Activated naive CD4-positive, alpha-beta T cell treated with anti-CD3 and anti-CD28 coated beads for 36 hours (primary cell): Measurements from ENCODE around the gene CCDC146. TPM values are rescaled to one million over a fixed set of nuclear protein-coding genes. Genes with fewer than 3 reads are reported as not detected.

Source experiments
- CTCF ChIA-PET: fragments of 350-600 bp; sonication (Branson Sonifier 250); formaldehyde crosslinking; loops from one replicate; lab custom pipeline; 2021; ENCODE audit warnings: antibody characterized with exemption; lab: Charles Lee
- DNase-seq: peaks from one replicate; pipeline ENCODE4 v3.0.0-alpha.2; 2020
- H3K27ac Mint-ChIP-seq: one replicate; pipeline ENCODE4 v1.8.0; 2021; ENCODE audit warnings: mild to moderate bottlenecking, mixed read lengths
- H3K27me3 Mint-ChIP-seq: one replicate; pipeline ENCODE4 v1.8.0; 2021; ENCODE audit warnings: low read depth, mixed read lengths
- H3K36me3 Mint-ChIP-seq: one replicate; pipeline ENCODE4 v1.8.0; 2021; ENCODE audit warnings: low read depth, mixed read lengths
- H3K4me1 Mint-ChIP-seq: one replicate; pipeline ENCODE4 v1.8.0; 2021; ENCODE audit warnings: low read depth, mixed read lengths
- H3K4me3 Mint-ChIP-seq: one replicate; pipeline ENCODE4 v1.8.0; 2021; ENCODE audit warnings: mild to moderate bottlenecking, moderate library complexity, mixed read lengths
- H3K9me3 Mint-ChIP-seq: one replicate; pipeline ENCODE4 v1.8.0; 2021; ENCODE audit warnings: mixed read lengths
- intact Hi-C: fragments of 100-400 bp; cut with micrococcal nuclease; formaldehyde crosslinking; loops from one replicate; pipeline ENCODE4 v1.15.1; 2023
- total RNA-seq, 2 experiments: library from RNA; stranded (reverse); gene quantifications; one replicate each; pipeline ENCODE4 v1.2.3, GENCODE V29; 2021

The CCDC146 gene
- total RNA-seq, 2 experiments from 2014 or later: 0.31 to 0.49 TPM

- Mint-ChIP-seq H3K9me3 (no peaks in the 10 kb centered on the region), H3K4me3 (no peak overlapping the region), H3K4me1 (peaks cover 5% of the 10 kb centered on the region), H3K27me3 (no peaks in the 10 kb centered on the region), H3K27ac (no peak overlapping the region), H3K36me3 (peaks cover 35% of the 10 kb centered on the region)
- CTCF ChIA-PET: interaction anchor here (1.2 kb wide), 1 partner anchor 18 kb away, joined by 3 read pairs; no protein-coding TSS in a partner anchor
- no peak for DNase-seq
- intact Hi-C loops: no loop called here
Measured at GRCh38 chr7:77313876-77314480, 191.6 kb downstream of the CCDC146 start.

DNA sequence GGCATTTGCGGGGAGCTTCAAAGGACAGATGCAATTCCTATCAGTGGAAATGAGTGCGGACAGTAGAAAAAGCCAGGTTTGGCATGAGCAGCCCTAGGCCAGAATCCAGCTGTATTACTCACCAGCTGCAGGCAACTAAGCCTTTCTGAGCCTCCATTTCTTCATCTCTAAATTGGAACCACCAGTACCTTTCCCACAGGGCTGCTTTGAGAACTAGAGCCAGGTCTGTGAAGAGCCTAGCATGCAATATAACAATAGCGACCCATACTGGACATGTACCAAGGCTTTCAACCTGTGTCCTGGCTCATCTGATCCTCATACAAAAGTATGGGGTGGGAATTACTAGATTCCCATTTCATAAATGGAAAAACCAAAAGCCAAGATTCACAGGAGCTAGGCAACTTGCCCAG is 192.8 kb downstream of the CCDC146 start:
- Mint-ChIP-seq H3K27me3 (no peaks in the 10 kb centered on the region), H3K4me3 (no peak overlapping the region), H3K27ac (no peak overlapping the region), H3K9me3 (no peaks in the 10 kb centered on the region), H3K4me1 (no peaks in the 10 kb centered on the region), H3K36me3 (peaks cover 41% of the 10 kb centered on the region)
- intact Hi-C loops: no loop called here
- DNase-seq: no peak
- CTCF ChIA-PET: interaction anchor here (1.5 kb wide), 1 partner anchor 17 kb away, joined by 4 read pairs; no protein-coding TSS in a partner anchor

GRCh38 chr7:77316219-77316978 is 194.0 kb downstream of the CCDC146 start:
- no peaks in the 10 kb centered on the region for H3K9me3 Mint-ChIP-seq
- no peak overlapping the region for H3K4me3 Mint-ChIP-seq
- CTCF ChIA-PET: interaction anchor here (1.5 kb wide), 1 partner anchor 16 kb away, joined by 4 read pairs; no protein-coding TSS in a partner anchor
- intact Hi-C loops: no loop called here
- H3K36me3 Mint-ChIP-seq: peaks cover 36% of the 10 kb centered on the region
- H3K27ac Mint-ChIP-seq: no peak overlapping the region
- H3K4me1 Mint-ChIP-seq: no peaks in the 10 kb centered on the region
- H3K27me3 Mint-ChIP-seq: no peaks in the 10 kb centered on the region
- no peak for DNase-seq

- no peaks in the 10 kb centered on the region for H3K27me3 Mint-ChIP-seq
- H3K4me1 Mint-ChIP-seq: no peaks in the 10 kb centered on the region
- CTCF ChIA-PET: no interaction called here
- DNase-seq: no peak
- intact Hi-C loops: no loop called here
- peaks cover 30% of the 10 kb centered on the region for H3K36me3 Mint-ChIP-seq
- H3K4me3 Mint-ChIP-seq: no peak overlapping the region
- H3K9me3 Mint-ChIP-seq: no peaks in the 10 kb centered on the region
- no peak overlapping the region for H3K27ac Mint-ChIP-seq
Measured at GRCh38 chr7:77318019-77318418, 195.6 kb downstream of the CCDC146 start.

DNA sequence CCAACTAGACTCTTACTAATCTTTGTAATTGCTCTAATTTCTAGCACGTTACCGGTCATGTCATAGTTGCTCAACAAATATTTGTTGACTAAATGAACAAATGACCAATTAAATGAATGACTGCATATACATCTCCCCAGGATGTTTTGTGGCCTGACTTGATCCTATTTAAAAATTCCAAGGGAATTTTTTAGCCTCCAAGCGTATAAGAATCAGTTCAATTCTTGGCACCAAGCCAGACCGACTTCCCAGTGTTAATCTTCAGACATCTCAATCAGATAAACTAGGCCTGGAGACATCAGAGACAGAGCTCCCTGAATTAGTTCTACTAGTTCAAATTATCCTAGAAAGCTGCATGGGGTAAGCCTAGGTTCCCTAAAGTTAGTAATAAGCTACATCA is 197.7 kb downstream of the CCDC146 start:
- no peaks in the 10 kb centered on the region for H3K9me3 Mint-ChIP-seq
- no peak for DNase-seq
- H3K27ac Mint-ChIP-seq: no peak overlapping the region
- peaks cover 29% of the 10 kb centered on the region for H3K36me3 Mint-ChIP-seq
- H3K4me3 Mint-ChIP-seq: no peak overlapping the region
- no peaks in the 10 kb centered on the region for H3K4me1 Mint-ChIP-seq
- intact Hi-C loops: no loop called here
- H3K27me3 Mint-ChIP-seq: no peaks in the 10 kb centered on the region
- CTCF ChIA-PET: interaction anchor here (0.7 to 1.1 kb wide), 2 partner anchors 9 to 12 kb away, joined by 3 to 5 read pairs; no protein-coding TSS in a partner anchor

GRCh38 chr7:77320714-77321113 is 198.3 kb downstream of the CCDC146 start:
- H3K9me3 Mint-ChIP-seq: no peaks in the 10 kb centered on the region
- peaks cover under 1% of the 10 kb centered on the region for H3K4me1 Mint-ChIP-seq
- no peak overlapping the region for H3K4me3 Mint-ChIP-seq
- H3K27me3 Mint-ChIP-seq: no peaks in the 10 kb centered on the region
- CTCF ChIA-PET: interaction anchor here (0.7 to 1.6 kb wide), 3 partner anchors 8 to 11 kb away, joined by 3 to 5 read pairs (median 3); no protein-coding TSS in a partner anchor
- no peak overlapping the region for H3K27ac Mint-ChIP-seq
- peaks cover 29% of the 10 kb centered on the region for H3K36me3 Mint-ChIP-seq
- intact Hi-C loops: no loop called here
- DNase-seq: no peak

GRCh38 chr7:77321300-77321699 is 198.9 kb downstream of the CCDC146 start:
- H3K27ac Mint-ChIP-seq: no peak overlapping the region
- H3K4me3 Mint-ChIP-seq: no peak overlapping the region
- intact Hi-C loops: no loop called here
- H3K4me1 Mint-ChIP-seq: peaks cover 6% of the 10 kb centered on the region
- H3K27me3 Mint-ChIP-seq: no peaks in the 10 kb centered on the region
- DNase-seq: no peak
- H3K9me3 Mint-ChIP-seq: no peaks in the 10 kb centered on the region
- H3K36me3 Mint-ChIP-seq: peaks cover 26% of the 10 kb centered on the region
- CTCF ChIA-PET: interaction anchor here (1.1 to 1.6 kb wide), 2 partner anchors 9 to 11 kb away, joined by 3 to 5 read pairs; no protein-coding TSS in a partner anchor

GRCh38 chr7:77326131-77326530 is 203.7 kb downstream of the CCDC146 start:
- DNase-seq: no peak
- Mint-ChIP-seq H3K27ac (no peak overlapping the region), H3K36me3 (no peaks in the 10 kb centered on the region), H3K4me3 (no peak overlapping the region), H3K4me1 (peaks cover 46% of the 10 kb centered on the region), H3K27me3 (no peaks in the 10 kb centered on the region), H3K9me3 (no peaks in the 10 kb centered on the region)
- intact Hi-C loops: loop anchor here (1.0 kb wide), 1 partner anchor 67 kb away; no protein-coding TSS in a partner anchor
- CTCF ChIA-PET: interaction anchor here (1.0 kb wide), 1 partner anchor 79 kb away, joined by 5 read pairs; no protein-coding TSS in a partner anchor

DNA sequence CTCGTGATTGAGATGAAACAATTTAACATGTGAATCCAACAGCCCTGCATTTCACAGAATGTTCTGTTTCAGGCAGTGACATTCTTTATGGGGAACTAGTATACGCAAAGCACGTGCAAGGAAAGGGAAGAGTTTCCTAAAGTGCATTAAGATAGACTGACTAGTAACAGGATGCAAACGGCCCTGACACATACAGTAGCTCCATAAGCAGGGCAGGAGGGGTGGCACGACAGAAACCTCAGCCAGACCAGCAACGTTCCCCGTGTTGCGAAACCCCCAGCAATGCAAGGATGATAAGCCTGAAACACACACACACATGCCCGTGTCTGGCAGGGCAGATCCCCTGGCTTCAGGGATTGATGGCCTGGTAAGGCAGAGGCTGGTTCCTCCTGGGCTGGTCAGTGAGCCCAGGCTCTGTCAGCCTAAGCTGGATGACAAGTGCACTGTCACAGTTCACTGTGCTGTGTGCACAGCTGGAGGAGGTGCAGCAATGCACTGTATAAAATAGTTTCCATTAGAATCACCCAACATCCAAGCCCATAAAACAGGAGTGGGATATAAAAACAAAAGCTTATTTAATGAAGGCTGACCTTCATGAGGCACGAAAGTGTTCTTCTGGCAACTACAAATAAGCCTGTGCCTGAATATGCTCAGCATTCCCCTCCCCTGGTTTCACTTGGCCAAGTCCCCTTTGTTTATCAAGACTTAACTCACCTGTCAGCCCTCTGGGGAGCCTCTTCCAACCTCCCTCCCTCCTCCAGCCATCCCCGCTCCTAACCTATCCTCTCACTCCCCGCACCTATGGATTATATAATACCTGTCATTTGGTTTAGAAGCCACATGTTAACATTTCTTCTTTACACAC is 204.9 kb downstream of the CCDC146 start:
- H3K27me3 Mint-ChIP-seq: no peaks in the 10 kb centered on the region
- intact Hi-C loops: no loop called here
- H3K27ac Mint-ChIP-seq: no peak overlapping the region
- DNase-seq: no peak
- peaks cover 55% of the 10 kb centered on the region for H3K4me1 Mint-ChIP-seq
- H3K36me3 Mint-ChIP-seq: no peaks in the 10 kb centered on the region
- CTCF ChIA-PET: interaction anchor here (0.6 to 1.2 kb wide), 2 partner anchors 80 to 128 kb away, joined by 5 to 6 read pairs; no protein-coding TSS in a partner anchor
- H3K9me3 Mint-ChIP-seq: no peaks in the 10 kb centered on the region
- H3K4me3 Mint-ChIP-seq: no peak overlapping the region

- DNase-seq: peak; percentile 61
- Mint-ChIP-seq H3K4me1 (peaks cover 55% of the 10 kb centered on the region), H3K27ac (peak overlapping the region; percentile 20), H3K9me3 (no peaks in the 10 kb centered on the region), H3K27me3 (no peaks in the 10 kb centered on the region), H3K4me3 (no peak overlapping the region), H3K36me3 (no peaks in the 10 kb centered on the region)
- intact Hi-C loops: loop anchor here (2.0 kb wide), 2 partner anchors 55 to 135 kb away; no protein-coding TSS in a partner anchor
- CTCF ChIA-PET: interaction anchor here (0.9 to 1.2 kb wide), 3 partner anchors 8 to 80 kb away, joined by 3 to 6 read pairs (median 3); no protein-coding TSS in a partner anchor
Measured at GRCh38 chr7:77327932-77328628, 205.7 kb downstream of the CCDC146 start.

GRCh38 chr7:77328669-77329068 is 206.3 kb downstream of the CCDC146 start:
- CTCF ChIA-PET: interaction anchor here (0.9 to 1.2 kb wide), 3 partner anchors 9 to 81 kb away, joined by 3 to 6 read pairs (median 3); no protein-coding TSS in a partner anchor
- Mint-ChIP-seq H3K36me3 (no peaks in the 10 kb centered on the region), H3K27ac (no peak overlapping the region), H3K4me1 (peaks cover 55% of the 10 kb centered on the region), H3K4me3 (no peak overlapping the region), H3K27me3 (no peaks in the 10 kb centered on the region), H3K9me3 (no peaks in the 10 kb centered on the region)
- intact Hi-C loops: loop anchor here (2.0 kb wide), 2 partner anchors 54 to 136 kb away; no protein-coding TSS in a partner anchor
- no peak for DNase-seq
